Measurements from ENCODE around the gene IER5L. TPM values are rescaled to one million over a fixed set of nuclear protein-coding genes. Genes with fewer than 3 reads are reported as not detected.

IER5L gene
- total and polyA plus RNA-seq, 2 experiments from 2014 or later, result 21.5 to 77.4 TPM

DNA sequence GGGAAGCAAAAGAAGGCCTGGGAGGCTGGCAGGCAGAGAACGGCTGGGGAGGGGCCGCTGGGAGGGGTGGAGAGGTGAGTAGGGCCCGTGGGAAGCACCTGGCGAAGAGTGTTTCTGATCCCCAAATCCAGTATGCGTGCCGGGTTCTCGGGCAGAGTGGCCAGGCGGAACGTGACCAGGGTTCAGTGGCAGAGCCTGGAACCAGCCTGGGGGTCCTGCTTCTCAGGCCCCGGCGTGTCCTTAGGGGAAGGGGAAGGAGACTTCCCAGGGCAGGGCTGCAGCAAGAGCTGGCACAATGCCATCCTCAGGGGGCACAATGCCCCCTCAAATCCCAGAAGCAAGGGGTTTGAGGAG is 25.5 kb upstream of the IER5L start:
- Histone ChIP-seq H3K4me1 (ENCODE audit: low read depth) (peaks cover 5% of the 10 kb centered on the region), H3K27me3 (no peaks in the 10 kb centered on the region), H3K4me3 (no peak overlapping the region), H3K27ac (no peak overlapping the region), H3K36me3 (no peaks in the 10 kb centered on the region), H3K9me3 (ENCODE audit: low read depth) (no peaks in the 10 kb centered on the region)
- DNase-seq (ENCODE audit: low read depth in 1 of 2, low spot score in 1 of 2), result no peak
- TF ChIP-seq, protein P1, sequence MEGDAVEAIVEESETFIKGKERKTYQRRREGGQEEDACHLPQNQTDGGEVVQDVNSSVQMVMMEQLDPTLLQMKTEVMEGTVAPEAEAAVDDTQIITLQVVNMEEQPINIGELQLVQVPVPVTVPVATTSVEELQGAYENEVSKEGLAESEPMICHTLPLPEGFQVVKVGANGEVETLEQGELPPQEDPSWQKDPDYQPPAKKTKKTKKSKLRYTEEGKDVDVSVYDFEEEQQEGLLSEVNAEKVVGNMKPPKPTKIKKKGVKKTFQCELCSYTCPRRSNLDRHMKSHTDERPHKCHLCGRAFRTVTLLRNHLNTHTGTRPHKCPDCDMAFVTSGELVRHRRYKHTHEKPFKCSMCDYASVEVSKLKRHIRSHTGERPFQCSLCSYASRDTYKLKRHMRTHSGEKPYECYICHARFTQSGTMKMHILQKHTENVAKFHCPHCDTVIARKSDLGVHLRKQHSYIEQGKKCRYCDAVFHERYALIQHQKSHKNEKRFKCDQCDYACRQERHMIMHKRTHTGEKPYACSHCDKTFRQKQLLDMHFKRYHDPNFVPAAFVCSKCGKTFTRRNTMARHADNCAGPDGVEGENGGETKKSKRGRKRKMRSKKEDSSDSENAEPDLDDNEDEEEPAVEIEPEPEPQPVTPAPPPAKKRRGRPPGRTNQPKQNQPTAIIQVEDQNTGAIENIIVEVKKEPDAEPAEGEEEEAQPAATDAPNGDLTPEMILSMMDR (IDR thresholded peaks at IDR 0.05; ENCODE audit: low read depth, low read length), result no peak

DNA sequence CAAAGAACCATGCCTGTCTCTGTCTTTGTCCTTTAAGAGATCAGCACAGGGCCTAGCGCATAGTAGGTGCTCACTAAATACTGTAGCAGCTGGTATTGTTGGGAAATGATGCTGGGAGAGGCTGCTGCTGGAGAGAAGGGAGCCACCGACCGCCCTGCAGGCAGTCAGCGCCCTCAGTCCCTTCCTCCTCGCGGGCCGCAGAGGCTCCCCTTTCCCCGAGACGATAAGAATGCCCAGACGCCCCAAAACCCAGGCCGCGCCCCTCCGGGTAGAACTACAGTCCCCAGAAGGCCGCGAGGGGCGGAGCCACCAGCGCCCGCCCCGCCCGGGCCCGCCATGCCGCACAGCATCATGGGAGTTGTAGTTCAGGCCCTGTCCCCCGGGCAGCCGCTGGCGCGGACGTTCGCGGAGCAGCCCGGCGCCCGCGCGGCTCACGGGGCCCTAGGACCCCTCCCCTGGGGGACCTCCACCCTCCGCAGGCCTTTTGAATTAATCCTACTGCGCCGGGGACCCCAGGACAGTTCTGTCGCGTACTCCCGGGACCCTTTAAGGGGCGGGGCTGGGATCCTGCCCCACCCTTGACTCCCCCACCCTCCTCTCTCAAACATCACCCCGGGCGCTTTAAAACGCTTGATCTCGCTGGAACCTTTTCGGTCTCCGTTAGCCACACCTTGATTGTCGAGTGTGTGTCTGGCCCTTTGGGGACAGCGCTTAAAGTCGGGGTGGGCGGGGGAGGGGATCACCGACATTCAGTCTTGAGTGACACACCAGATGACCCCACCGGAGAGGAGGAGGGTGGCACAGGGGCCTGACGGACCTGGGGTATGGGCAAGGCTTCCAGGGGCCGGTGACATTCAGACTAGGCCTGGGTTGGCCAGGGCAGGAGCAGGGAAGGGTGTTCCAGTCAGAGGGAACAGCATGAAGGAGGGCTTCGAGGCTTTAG is 24.8 kb upstream of the IER5L start:
- Histone ChIP-seq H3K27me3 (no peaks in the 10 kb centered on the region), H3K36me3 (no peaks in the 10 kb centered on the region), H3K9me3 (ENCODE audit: low read depth) (no peaks in the 10 kb centered on the region), H3K4me3 (peak overlapping the region; percentile 57), H3K27ac (peak overlapping the region; percentile 58), H3K4me1 (ENCODE audit: low read depth) (no peaks in the 10 kb centered on the region)
- TF ChIP-seq, protein P1 (IDR thresholded peaks at IDR 0.05; ENCODE audit: low read depth, low read length), result no peak
- DNase-seq (ENCODE audit: low read depth in 1 of 2, low spot score in 1 of 2), result peak; percentile 84 to 86

DNA sequence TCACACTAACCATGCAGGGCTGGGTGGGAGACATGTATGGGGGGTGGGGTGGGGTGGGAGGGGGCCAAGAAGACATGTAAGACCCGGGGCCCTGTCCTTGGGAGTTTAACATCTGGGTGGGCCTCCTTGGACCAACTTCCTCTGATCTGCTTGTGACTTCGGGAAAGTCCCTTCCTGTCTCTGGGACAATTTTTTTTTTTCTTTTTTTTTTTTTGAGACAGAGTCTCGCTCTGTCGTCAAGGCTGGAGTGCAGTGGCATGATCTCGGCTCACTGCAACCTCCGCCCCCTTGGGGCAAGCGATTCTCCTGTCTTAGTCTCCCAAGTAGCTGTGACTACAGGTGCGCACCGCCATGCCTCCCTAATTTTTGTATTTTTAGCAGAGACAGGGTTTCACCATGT is 23.8 kb upstream of the IER5L start:
- Histone ChIP-seq H3K27ac (no peak overlapping the region), H3K4me3 (no peak overlapping the region)

DNA sequence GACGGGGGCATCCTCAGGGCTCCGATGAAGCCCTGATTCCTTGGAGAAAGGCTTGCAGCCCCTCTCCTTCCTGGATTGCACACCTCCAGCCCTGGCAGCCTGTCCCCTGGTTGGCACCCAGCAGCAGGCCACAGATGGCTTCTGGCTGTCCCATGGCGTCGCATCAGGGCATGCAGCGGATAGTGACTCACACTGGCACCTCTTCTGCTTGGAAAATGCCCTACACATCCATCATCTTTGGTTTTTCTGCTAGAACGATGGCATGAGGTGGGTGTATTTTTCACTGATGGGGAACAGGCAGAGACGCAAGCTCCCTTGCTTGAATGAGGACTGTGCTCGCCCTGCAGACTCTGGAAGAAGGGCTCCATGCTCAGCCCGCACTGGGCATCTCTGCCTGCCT is 23.2 kb upstream of the IER5L start:
- Histone ChIP-seq H3K4me1 (ENCODE audit: low read depth) (no peaks in the 10 kb centered on the region), H3K36me3 (no peaks in the 10 kb centered on the region), H3K9me3 (ENCODE audit: low read depth) (no peaks in the 10 kb centered on the region), H3K4me3 (no peak overlapping the region), H3K27me3 (no peaks in the 10 kb centered on the region), H3K27ac (peak overlapping the region; percentile 23)
- TF ChIP-seq, protein P1 (IDR thresholded peaks at IDR 0.05; ENCODE audit: low read depth, low read length), result no peak
- no peak for DNase-seq (ENCODE audit: low read depth in 1 of 2, low spot score in 1 of 2)

More for the DNA sequence above, 23.8 kb upstream of the IER5L start:
- Histone ChIP-seq H3K4me1 (ENCODE audit: low read depth) (no peaks in the 10 kb centered on the region), H3K27me3 (no peaks in the 10 kb centered on the region), H3K36me3 (no peaks in the 10 kb centered on the region), H3K9me3 (ENCODE audit: low read depth) (no peaks in the 10 kb centered on the region)
- no peak for DNase-seq (ENCODE audit: low read depth in 1 of 2, low spot score in 1 of 2)
- TF ChIP-seq, protein P1 (IDR thresholded peaks at IDR 0.05; ENCODE audit: low read depth, low read length), result no peak

DNA sequence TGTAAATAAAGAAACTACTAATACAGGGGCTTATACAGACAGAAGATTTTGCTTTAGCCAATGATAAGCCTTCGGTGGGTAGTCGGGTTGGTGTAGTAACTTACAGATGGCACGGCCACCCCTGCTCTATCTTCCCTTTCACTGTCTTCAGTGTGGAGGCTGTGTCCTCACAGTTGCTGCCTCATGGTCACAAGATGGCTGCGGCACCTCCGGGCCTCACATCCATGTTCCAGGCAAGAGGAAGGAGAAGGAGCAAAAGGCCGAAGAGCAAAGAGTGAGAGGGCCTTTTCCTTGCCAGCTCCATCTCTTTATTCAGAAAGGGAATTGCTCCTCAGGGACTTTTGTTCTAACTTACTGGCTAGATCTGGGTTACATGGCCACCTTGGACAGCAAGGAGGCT is 22.2 kb upstream of the IER5L start:
- TF ChIP-seq, protein P1 (IDR thresholded peaks at IDR 0.05; ENCODE audit: low read depth, low read length), result no peak
- no peaks in the 10 kb centered on the region for H3K27me3 ChIP-seq

More for the DNA sequence above, 22.2 kb upstream of the IER5L start:
- no peaks in the 10 kb centered on the region for H3K36me3 ChIP-seq
- no peaks in the 10 kb centered on the region for H3K4me1 ChIP-seq (ENCODE audit: low read depth)
- H3K4me3 ChIP-seq, result no peak overlapping the region
- no peak for DNase-seq (ENCODE audit: low read depth in 1 of 2, low spot score in 1 of 2)
- H3K9me3 ChIP-seq (ENCODE audit: low read depth), result no peaks in the 10 kb centered on the region
- no peak overlapping the region for H3K27ac ChIP-seq
